Nephron progenitor cell (in vitro differentiated cells): ENCODE measurements around the gene VAV1.

Experiments
- DNase-seq: peaks from one replicate; pipeline ENCODE4 v3.0.0; 2021
- H3K27ac Mint-ChIP-seq: 2 replicates; pipeline ENCODE4 v1.8.0; 2021; ENCODE audit warnings: mild to moderate bottlenecking, moderate library complexity, mixed read lengths
- H3K27me3 Mint-ChIP-seq: 2 replicates; pipeline ENCODE4 v1.8.0; 2021; ENCODE audit warnings: mild to moderate bottlenecking, low read depth, mixed read lengths; ENCODE audit not compliant: poor library complexity
- H3K36me3 Mint-ChIP-seq: 2 replicates; pipeline ENCODE4 v1.8.0; 2021; ENCODE audit warnings: low read depth, mixed read lengths
- H3K4me1 Mint-ChIP-seq: 2 replicates; pipeline ENCODE4 v1.8.0; 2021; ENCODE audit warnings: mixed read lengths
- H3K4me3 Mint-ChIP-seq: 2 replicates; pipeline ENCODE4 v1.8.0; 2021; ENCODE audit warnings: mild to moderate bottlenecking, moderate library complexity, mixed read lengths
- H3K9me3 Mint-ChIP-seq: 2 replicates; pipeline ENCODE4 v1.8.0; 2021; ENCODE audit warnings: mild to moderate bottlenecking, moderate library complexity, mixed read lengths
- TF ChIP-seq, protein P1 (sequence below): fragments of 200-600 bp; sonication (generic); IDR thresholded peaks from 2 replicates; pipeline ENCODE4 v1.5.0; 2021; ENCODE audit warnings: antibody characterized with exemption

Gene VAV1

DNA sequence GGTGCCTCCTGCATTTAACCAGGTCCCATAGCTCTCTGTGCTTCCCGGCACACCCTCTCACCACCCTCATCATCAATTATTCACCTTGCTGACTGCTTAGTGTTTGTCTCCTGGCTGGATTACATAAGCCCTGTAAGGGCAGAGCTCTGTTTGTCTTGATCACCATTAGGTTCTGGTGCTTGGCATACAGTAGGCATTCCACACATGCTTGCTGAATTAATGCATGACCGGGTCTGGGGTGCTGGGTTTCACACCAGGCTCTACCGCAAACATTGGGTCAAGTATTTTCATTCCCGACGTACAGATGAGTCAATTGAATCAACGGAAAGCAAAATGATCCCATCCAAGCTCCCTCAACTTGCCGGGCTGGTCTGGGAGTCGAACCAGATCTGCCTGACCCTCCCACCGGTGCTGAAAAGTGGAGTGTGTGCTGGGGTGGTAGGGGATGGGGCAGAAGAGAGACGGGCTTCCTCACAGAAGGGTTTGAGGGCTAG lies 28.5 kb downstream of the VAV1 start:
- TF ChIP-seq, protein P1, sequence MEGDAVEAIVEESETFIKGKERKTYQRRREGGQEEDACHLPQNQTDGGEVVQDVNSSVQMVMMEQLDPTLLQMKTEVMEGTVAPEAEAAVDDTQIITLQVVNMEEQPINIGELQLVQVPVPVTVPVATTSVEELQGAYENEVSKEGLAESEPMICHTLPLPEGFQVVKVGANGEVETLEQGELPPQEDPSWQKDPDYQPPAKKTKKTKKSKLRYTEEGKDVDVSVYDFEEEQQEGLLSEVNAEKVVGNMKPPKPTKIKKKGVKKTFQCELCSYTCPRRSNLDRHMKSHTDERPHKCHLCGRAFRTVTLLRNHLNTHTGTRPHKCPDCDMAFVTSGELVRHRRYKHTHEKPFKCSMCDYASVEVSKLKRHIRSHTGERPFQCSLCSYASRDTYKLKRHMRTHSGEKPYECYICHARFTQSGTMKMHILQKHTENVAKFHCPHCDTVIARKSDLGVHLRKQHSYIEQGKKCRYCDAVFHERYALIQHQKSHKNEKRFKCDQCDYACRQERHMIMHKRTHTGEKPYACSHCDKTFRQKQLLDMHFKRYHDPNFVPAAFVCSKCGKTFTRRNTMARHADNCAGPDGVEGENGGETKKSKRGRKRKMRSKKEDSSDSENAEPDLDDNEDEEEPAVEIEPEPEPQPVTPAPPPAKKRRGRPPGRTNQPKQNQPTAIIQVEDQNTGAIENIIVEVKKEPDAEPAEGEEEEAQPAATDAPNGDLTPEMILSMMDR = no peak
- no peak overlapping the region for H3K27ac Mint-ChIP-seq
- no peak for DNase-seq
- peaks cover 13% of the 10 kb centered on the region for H3K27me3 Mint-ChIP-seq
- H3K9me3 Mint-ChIP-seq = peaks cover 56% of the 10 kb centered on the region
- H3K4me3 Mint-ChIP-seq = no peak overlapping the region
- H3K36me3 Mint-ChIP-seq = no peaks in the 10 kb centered on the region
- no peaks in the 10 kb centered on the region for H3K4me1 Mint-ChIP-seq

DNA sequence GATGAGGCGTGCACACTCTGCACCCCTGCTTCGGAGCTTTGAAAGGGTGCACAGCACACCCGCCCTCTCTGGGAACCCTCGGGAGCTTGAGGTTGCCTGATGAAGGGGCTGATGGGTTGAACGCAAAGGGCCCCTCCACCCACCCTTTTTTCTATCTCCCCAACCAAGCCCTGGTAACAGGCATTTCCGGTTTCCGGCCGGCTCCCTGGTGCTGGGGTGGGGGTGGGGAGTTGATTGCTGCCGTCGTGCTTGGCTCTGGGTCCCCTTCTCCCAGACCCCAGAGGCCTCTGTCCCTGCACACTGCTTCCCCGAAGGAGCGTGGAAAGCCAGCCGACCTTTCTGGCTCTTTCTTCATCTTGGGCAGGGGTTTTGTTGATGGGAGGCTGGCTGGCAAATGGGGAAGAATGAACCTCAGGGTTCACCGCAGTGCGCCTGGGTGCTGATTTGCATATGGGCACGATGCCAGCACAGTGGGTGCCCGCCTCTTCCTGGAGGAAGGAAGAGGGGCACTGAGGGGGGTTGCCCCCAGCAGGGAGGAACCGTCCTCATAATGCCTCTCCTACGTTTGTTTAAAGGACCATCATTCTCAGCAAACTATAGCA lies 29.1 kb downstream of the VAV1 start:
- TF ChIP-seq, protein P1 = no peak
- Mint-ChIP-seq H3K4me1 (no peaks in the 10 kb centered on the region), H3K36me3 (no peaks in the 10 kb centered on the region), H3K9me3 (peaks cover 54% of the 10 kb centered on the region), H3K27me3 (peaks cover 16% of the 10 kb centered on the region), H3K27ac (no peak overlapping the region), H3K4me3 (no peak overlapping the region)
- DNase-seq = no peak

DNA sequence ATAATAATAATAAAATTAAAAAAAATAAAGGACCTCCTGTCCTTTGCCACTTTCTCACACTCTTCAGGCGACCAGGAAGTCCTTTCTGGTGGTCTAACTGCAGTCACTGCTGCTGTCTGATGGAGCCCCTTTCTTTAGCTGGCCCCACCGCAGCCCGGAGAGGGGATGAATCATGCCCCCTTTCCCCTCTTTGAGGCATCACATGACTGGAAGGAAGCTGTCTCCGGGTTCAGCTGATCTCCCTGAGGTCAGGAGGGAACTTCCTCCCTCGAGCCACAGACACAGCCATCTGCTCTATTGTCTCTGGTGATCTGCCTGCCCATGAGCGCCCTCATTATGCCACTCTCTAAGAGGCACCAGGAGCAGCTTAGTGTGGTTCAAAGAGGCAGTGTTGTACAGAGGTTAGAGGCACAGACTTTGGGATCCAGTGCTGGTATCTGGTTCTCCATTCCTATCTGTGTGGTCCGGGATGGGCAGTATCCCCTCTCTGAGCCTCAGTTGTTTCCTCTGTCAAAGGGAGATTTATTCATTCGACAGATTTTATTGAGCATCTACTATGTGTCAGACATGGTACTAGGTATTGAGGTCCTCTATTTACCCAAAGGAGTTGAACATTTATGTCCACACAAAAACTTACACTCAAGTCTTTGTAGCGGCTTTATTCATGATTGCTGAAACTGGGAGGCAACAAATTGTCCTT lies 30.0 kb downstream of the VAV1 start:
- no peak for DNase-seq
- Mint-ChIP-seq H3K4me1 (no peaks in the 10 kb centered on the region), H3K4me3 (no peak overlapping the region), H3K27me3 (peaks cover 16% of the 10 kb centered on the region), H3K27ac (no peak overlapping the region), H3K9me3 (peaks cover 54% of the 10 kb centered on the region), H3K36me3 (no peaks in the 10 kb centered on the region)
- TF ChIP-seq, protein P1 = no peak

DNA sequence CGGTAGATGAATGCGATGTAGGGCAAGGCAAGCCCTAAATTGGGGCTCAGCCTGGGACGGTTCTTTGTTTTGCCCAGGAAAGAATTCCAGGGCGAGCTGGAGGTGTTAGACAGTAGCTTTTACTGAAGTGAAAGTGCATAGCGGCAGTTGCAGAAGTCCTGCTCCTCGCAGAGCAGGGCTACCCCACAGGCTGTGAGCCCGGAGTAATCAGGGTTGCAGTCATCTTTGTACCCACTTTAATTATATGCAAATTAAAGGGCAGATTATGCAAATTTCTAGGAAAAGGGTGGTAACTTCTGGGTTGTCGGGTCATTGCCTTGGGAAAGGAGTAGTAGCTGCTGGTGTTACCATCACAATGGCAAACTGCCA lies 30.5 kb downstream of the VAV1 start:
- H3K27me3 Mint-ChIP-seq = peaks cover 16% of the 10 kb centered on the region

DNA sequence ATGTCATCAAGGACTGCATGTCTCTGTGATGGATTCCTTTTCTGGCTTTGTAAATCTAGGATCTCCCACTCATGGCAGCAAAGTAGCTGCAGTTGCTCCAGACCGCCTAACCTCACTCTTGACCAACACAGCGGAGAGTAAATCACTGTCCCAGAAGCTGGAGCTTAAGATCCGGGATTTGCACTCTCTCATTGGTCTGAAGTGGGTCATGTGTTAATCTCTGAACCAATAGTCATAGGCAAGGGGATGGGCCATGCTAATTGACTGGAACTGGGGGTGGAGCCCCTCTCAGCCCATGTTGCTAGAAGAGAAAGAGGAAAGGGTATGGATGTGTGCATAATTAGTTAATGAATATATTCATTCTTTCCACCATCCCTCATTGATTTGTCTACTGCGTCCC lies 34.0 kb downstream of the VAV1 start:
- H3K27me3 Mint-ChIP-seq = peaks cover 16% of the 10 kb centered on the region
- no peaks in the 10 kb centered on the region for H3K4me1 Mint-ChIP-seq
- DNase-seq = no peak
- TF ChIP-seq, protein P1 = no peak
- H3K4me3 Mint-ChIP-seq = no peak overlapping the region
- H3K27ac Mint-ChIP-seq = no peak overlapping the region
- no peaks in the 10 kb centered on the region for H3K36me3 Mint-ChIP-seq
- peaks cover 57% of the 10 kb centered on the region for H3K9me3 Mint-ChIP-seq

More for the DNA sequence above, 30.5 kb downstream of the VAV1 start:
- H3K36me3 Mint-ChIP-seq = no peaks in the 10 kb centered on the region
- no peak for DNase-seq
- H3K4me3 Mint-ChIP-seq = no peak overlapping the region
- TF ChIP-seq, protein P1 = no peak
- H3K27ac Mint-ChIP-seq = no peak overlapping the region
- H3K4me1 Mint-ChIP-seq = no peaks in the 10 kb centered on the region
- peaks cover 54% of the 10 kb centered on the region for H3K9me3 Mint-ChIP-seq

DNA sequence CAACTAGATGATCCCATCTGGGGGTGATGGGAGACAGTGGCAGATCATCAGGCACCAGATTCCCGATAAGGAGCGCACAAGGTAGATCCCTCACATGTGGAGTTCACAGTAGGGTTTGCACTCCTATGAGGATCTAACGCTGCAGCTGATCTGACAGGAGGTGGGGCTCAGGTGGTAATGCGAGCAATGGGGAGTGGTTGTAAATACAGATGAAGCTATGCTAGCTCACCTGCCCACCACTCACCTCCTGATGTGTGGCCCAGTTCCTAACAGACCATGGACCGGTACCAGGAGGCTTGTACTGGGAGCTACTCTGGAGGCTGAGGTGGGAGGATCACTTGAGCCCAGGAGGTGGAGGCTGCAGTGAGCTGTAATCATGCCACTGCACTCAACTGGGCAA lies 34.8 kb downstream of the VAV1 start:
- H3K9me3 Mint-ChIP-seq = peaks cover 59% of the 10 kb centered on the region
- H3K4me3 Mint-ChIP-seq = no peak overlapping the region
- H3K27me3 Mint-ChIP-seq = peaks cover 16% of the 10 kb centered on the region
- no peaks in the 10 kb centered on the region for H3K4me1 Mint-ChIP-seq
- TF ChIP-seq, protein P1 = no peak
- DNase-seq = no peak
- no peaks in the 10 kb centered on the region for H3K36me3 Mint-ChIP-seq
- H3K27ac Mint-ChIP-seq = no peak overlapping the region
